ENCODE measurements around the gene NKAIN2.

NKAIN2 gene

GRCh38 chr6:124033501-124033900 lies 229.8 kb downstream of the NKAIN2 start:
- DNase-seq (ENCODE audit: low spot score), result no peak

GRCh38 chr6:124036384-124036783 lies 232.7 kb downstream of the NKAIN2 start:
- no peak for DNase-seq (ENCODE audit: low spot score)

- no peak for DNase-seq (ENCODE audit: low spot score)
Measured at GRCh38 chr6:124040655-124041054, 237.0 kb downstream of the NKAIN2 start.

- no peak for DNase-seq (ENCODE audit: low spot score)
Measured at GRCh38 chr6:124052120-124052519, 248.5 kb downstream of the NKAIN2 start.

- no peak for DNase-seq (ENCODE audit: low spot score)
Measured at GRCh38 chr6:124053315-124053714, 249.7 kb downstream of the NKAIN2 start.

GRCh38 chr6:124054034-124054433 lies 250.4 kb downstream of the NKAIN2 start:
- no peak for DNase-seq (ENCODE audit: low spot score)

GRCh38 chr6:124055395-124055794 lies 251.7 kb downstream of the NKAIN2 start:
- no peak for DNase-seq (ENCODE audit: low spot score)

GRCh38 chr6:124055963-124056362 lies 252.3 kb downstream of the NKAIN2 start:
- DNase-seq (ENCODE audit: low spot score), result no peak

- DNase-seq (ENCODE audit: low spot score), result no peak
Measured at GRCh38 chr6:124056407-124057334, 253.0 kb downstream of the NKAIN2 start.

GRCh38 chr6:124057461-124057860 lies 253.8 kb downstream of the NKAIN2 start:
- no peak for DNase-seq (ENCODE audit: low spot score)

GRCh38 chr6:124064317-124065113 lies 260.9 kb downstream of the NKAIN2 start:
- DNase-seq (ENCODE audit: low spot score), result no peak

- DNase-seq (ENCODE audit: low spot score), result no peak
Measured at GRCh38 chr6:124066269-124066668, 262.6 kb downstream of the NKAIN2 start.

GRCh38 chr6:124066946-124067552 lies 263.4 kb downstream of the NKAIN2 start:
- peak; percentile 48 for DNase-seq (ENCODE audit: low spot score)

GRCh38 chr6:124069230-124069950 lies 265.7 kb downstream of the NKAIN2 start:
- no peak for DNase-seq (ENCODE audit: low spot score)

- no peak for DNase-seq (ENCODE audit: low spot score)
Measured at GRCh38 chr6:124073021-124073420, 269.4 kb downstream of the NKAIN2 start.

GRCh38 chr6:124073820-124074587 lies 270.3 kb downstream of the NKAIN2 start:
- no peak for DNase-seq (ENCODE audit: low spot score)

- no peak for DNase-seq (ENCODE audit: low spot score)
Measured at GRCh38 chr6:124074606-124075005, 270.9 kb downstream of the NKAIN2 start.

GRCh38 chr6:124076336-124077048 lies 272.8 kb downstream of the NKAIN2 start:
- no peak for DNase-seq (ENCODE audit: low spot score)

- no peak for DNase-seq (ENCODE audit: low spot score)
Measured at GRCh38 chr6:124078169-124078568, 274.5 kb downstream of the NKAIN2 start.

GRCh38 chr6:124080483-124080882 lies 276.8 kb downstream of the NKAIN2 start:
- DNase-seq (ENCODE audit: low spot score), result no peak

All from Ammon's horn (tissue), 1 donor.